HG03097 (cell line): ENCODE measurements around the gene SLC19A3.
"Not testable (repeated sequence)": the region's sequence is repeated elsewhere in the genome, so short reads cannot be mapped to it uniquely, and the experiment has no call there.

Source experiments
- ATAC-seq: cut with Tn5 transposase; IDR thresholded peaks from one replicate; pipeline ENCODE4 v1.9.1; 2021; ENCODE audit not compliant: unreplicated experiment, low FRiP score

SLC19A3 gene

DNA sequence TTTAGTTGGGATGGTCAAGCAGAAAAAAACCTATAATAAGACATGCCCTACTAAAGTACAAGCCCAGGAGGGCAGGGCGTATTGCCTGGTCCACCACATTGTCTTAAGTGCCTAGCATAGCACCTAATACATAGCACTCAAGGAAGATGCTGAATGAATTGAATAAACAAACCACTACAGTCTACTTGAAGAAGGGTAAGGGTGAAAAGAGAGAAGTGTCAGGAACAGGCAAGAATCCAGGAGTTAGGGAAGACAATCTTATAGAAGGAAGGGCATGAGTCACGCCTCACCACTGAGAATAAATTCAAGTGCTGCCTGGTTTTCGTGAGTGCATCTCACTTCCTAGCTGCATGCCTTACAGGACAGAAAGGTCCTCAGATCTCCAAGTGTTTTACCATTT, 13.9 kb downstream of the SLC19A3 start:
- ATAC-seq: no peak

GRCh38 chr2:227703280-227703732, 14.5 kb downstream of the SLC19A3 start:
- no peak for ATAC-seq

GRCh38 chr2:227701556-227701955, 16.3 kb downstream of the SLC19A3 start:
- no peak for ATAC-seq

- no peak for ATAC-seq
Observed at GRCh38 chr2:227696990-227697679, 20.7 kb downstream of the SLC19A3 start.

- no peak for ATAC-seq
Observed at GRCh38 chr2:227687189-227687588, 30.6 kb downstream of the SLC19A3 start.

GRCh38 chr2:227684258-227684657, 33.6 kb downstream of the SLC19A3 start:
- no peak for ATAC-seq

GRCh38 chr2:227677928-227678327, 39.9 kb downstream of the SLC19A3 start:
- no peak for ATAC-seq

GRCh38 chr2:227674485-227674884, 43.3 kb downstream of the SLC19A3 start:
- no peak for ATAC-seq

GRCh38 chr2:227673620-227674019, 44.2 kb downstream of the SLC19A3 start:
- not testable (repeated sequence) for ATAC-seq

- ATAC-seq: no peak
Observed at GRCh38 chr2:227671170-227671905, 46.5 kb downstream of the SLC19A3 start.

DNA sequence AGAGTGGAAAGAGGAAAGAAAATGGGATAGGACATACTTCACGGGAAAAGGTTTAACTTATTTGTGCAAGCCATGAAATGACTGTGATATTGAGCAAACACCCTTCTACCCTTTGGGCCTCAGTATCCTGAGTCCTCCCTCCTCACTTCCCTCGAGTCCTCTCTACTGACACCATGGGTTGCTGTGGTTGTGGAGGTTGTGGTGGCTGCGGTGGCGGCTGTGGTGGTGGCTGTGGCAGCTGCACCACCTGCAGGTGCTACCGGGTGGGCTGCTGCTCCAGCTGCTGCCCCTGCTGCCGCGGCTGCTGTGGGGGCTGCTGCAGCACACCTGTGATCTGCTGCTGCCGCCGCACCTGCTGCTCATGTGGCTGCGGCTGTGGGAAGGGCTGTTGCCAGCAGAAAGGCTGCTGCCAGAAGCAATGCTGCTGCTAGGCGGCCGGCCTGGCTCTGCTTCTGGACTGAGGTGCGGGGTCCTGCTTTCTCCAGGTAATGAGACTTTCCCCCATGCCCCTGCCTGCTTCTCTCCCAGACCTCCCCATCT, 51.1 kb downstream of the SLC19A3 start, which contains the start of gene SCYGR5:
Gene SCYGR5, plus strand, starts transcription at position 174 of the 540 bp plus-strand sequence. Its CDS starts 0 bp downstream, at position 174.
- ATAC-seq: not testable (repeated sequence)

- no peak for ATAC-seq
Observed at GRCh38 chr2:227665189-227665940, 52.5 kb downstream of the SLC19A3 start.

GRCh38 chr2:227661827-227662226, 56.0 kb downstream of the SLC19A3 start:
- no peak for ATAC-seq

DNA sequence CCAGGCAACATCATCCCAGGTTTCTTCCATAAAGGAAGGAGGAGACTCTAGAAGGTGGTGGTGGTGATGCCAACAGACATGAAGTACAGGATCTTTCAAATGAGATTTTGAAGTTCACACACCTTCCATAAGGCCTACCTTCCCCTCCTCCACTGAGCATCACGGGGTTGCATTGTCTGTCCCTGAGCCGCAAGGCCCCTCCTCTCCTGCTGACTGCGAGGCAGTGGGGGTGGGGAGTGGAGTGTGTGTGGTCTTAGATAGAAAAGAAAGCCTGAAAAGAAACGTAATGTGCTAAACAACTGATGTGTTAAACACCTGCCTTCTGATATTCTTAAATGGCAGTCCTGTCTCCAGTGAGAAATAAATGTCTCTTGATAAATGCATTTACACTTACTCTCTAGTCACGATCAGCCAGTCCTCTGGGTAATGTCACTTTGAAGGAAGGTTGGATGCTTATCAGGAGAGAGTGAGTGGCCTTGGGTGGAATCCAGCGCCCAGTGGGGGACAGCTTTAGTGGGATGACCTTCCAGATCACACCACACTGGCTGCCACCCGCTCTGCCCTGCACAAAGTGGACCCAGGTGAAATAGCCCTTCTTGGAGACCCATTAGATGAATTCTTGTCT, 56.7 kb downstream of the SLC19A3 start:
- ATAC-seq: no peak

- ATAC-seq: no peak
Observed at GRCh38 chr2:227657199-227657845, 60.5 kb downstream of the SLC19A3 start.

- no peak for ATAC-seq
Observed at GRCh38 chr2:227655454-227655853, 62.4 kb downstream of the SLC19A3 start.

DNA sequence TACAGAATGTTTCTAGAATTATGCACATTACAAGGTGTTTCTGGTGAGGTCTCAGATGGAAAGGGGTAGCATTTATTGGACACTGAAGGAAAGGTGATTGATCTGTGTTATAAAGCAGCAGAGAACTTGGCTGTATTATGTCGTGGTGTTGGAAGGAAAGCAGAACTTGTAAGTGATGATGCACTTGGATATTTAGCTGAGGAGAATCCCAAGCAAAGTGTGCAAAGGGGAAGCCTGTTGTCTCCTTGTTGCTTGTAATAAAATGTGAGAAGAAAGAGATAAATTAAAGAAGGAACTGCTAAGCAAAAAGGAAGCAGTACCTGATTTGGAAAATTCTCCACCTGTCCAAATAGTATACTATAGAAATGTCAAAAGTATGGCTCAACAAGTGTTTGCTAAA, 63.4 kb downstream of the SLC19A3 start:
- ATAC-seq: no peak

DNA sequence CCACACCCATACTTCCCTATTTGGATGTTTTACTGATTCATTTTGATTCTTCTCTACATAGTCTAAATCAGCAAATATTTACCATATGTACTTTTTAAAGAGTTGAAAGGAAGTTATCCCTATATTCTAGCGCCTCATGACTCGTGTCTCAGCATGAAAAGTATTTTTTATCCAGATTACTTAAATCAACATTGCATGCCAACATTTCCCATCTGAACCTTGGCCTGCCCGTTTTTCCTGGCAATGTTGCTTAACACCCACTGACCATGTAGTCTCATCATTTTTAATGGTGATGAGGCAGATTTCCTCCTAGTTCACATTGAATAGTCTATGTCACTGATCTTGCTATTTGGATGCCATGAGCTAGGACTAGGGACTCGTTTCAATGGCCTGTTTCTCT, 64.4 kb downstream of the SLC19A3 start:
- no peak for ATAC-seq

- no peak for ATAC-seq
Observed at GRCh38 chr2:227643990-227644551, 73.8 kb downstream of the SLC19A3 start.

DNA sequence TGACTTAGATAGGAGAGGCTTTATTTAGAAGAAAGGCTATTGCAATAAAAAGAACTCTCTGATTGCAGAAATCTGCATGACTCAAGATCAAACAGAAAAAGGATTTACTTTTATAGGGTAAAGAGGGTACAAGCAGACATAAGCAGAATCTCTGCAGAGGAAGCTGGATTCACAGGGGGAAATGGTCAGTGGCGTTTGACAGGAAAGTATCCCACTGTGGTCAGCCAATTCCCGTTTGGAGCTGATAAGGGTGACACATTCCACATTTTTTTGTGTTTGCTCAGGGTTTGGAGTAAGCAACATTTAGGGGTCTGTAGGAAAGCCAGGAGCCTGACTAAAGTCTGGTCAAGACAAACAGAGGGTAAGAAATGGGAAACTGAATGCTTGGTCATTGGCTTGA, 75.2 kb downstream of the SLC19A3 start:
- no peak for ATAC-seq
